ELR (cell line): ENCODE data around the gene NPAS3.

Experiments used
- DNase-seq: peaks from one replicate; pipeline ENCODE4 v3.0.0-alpha.2; 2015; ENCODE audit warnings: low read depth

NPAS3 gene

GRCh38 chr14:33717866-33718265, 779.2 kb downstream of the NPAS3 start:
- DNase-seq: no peak

- DNase-seq: no peak
Observed at GRCh38 chr14:33720284-33720787, 781.7 kb downstream of the NPAS3 start.

- DNase-seq: no peak
Observed at GRCh38 chr14:33726685-33727084, 788.0 kb downstream of the NPAS3 start.

- DNase-seq: no peak
Observed at GRCh38 chr14:33727606-33728005, 788.9 kb downstream of the NPAS3 start.

- no peak for DNase-seq
Observed at GRCh38 chr14:33728010-33728498, 789.4 kb downstream of the NPAS3 start.

- no peak for DNase-seq
Observed at GRCh38 chr14:33730156-33730555, 791.5 kb downstream of the NPAS3 start.

GRCh38 chr14:33732175-33732574, 793.5 kb downstream of the NPAS3 start:
- no peak for DNase-seq

- DNase-seq: no peak
Observed at GRCh38 chr14:33733310-33733709, 794.6 kb downstream of the NPAS3 start.

- DNase-seq: no peak
Observed at GRCh38 chr14:33733721-33734120, 795.0 kb downstream of the NPAS3 start.

- no peak for DNase-seq
Observed at GRCh38 chr14:33734387-33734786, 795.7 kb downstream of the NPAS3 start.

GRCh38 chr14:33736299-33736825, 797.7 kb downstream of the NPAS3 start:
- DNase-seq: no peak

- DNase-seq: no peak
Observed at GRCh38 chr14:33736979-33737378, 798.3 kb downstream of the NPAS3 start.

GRCh38 chr14:33737446-33737845, 798.8 kb downstream of the NPAS3 start:
- DNase-seq: peak; percentile 82

GRCh38 chr14:33738029-33738428, 799.4 kb downstream of the NPAS3 start:
- DNase-seq: no peak

GRCh38 chr14:33738491-33738890, 799.8 kb downstream of the NPAS3 start:
- DNase-seq: peak; percentile 36

GRCh38 chr14:33740531-33740930, 801.9 kb downstream of the NPAS3 start:
- DNase-seq: peak; percentile 64

- DNase-seq: no peak
Observed at GRCh38 chr14:33742166-33742565, 803.5 kb downstream of the NPAS3 start.

- no peak for DNase-seq
Observed at GRCh38 chr14:33745163-33745562, 806.5 kb downstream of the NPAS3 start.

- no peak for DNase-seq
Observed at GRCh38 chr14:33747749-33748148, 809.1 kb downstream of the NPAS3 start.

GRCh38 chr14:33754261-33754660, 815.6 kb downstream of the NPAS3 start:
- peak; percentile 69 for DNase-seq

GRCh38 chr14:33755358-33755757, 816.7 kb downstream of the NPAS3 start:
- peak; percentile 84 for DNase-seq

- no peak for DNase-seq
Observed at GRCh38 chr14:33756833-33757232, 818.2 kb downstream of the NPAS3 start.

GRCh38 chr14:33758547-33758946, 819.9 kb downstream of the NPAS3 start:
- DNase-seq: no peak

- DNase-seq: no peak
Observed at GRCh38 chr14:33762161-33762851, 823.6 kb downstream of the NPAS3 start.
